Psoas muscle (tissue), 8 donors: ENCODE measurements around the gene FRG2. TPM values are rescaled to one million over a fixed set of nuclear protein-coding genes. Genes with fewer than 3 reads are reported as not detected.
A peak's percentile ranks its signal among the peaks of the same experiment; 100 is the strongest.
"Not testable (repeated sequence)": the region's sequence is repeated elsewhere in the genome, so short reads cannot be mapped to it uniquely, and the experiment has no call there.

Experiments used
- ATAC-seq, 4 donors: fragments of 200-7000 bp; cut with Tn5 transposase; one replicate each; pipeline ENCODE4 v1.9.1; 2020; ENCODE audit warnings: moderate library complexity in 3 of 4, mild to moderate bottlenecking in 2 of 4
- DNase-seq, 2 donors: peaks; one replicate each; pipeline ENCODE4 v3.0.0-alpha.2; 2020
- H3K27ac ChIP-seq: fragments of 200-600 bp; one replicate; pipeline ENCODE4 v1.8.0; 2022
- H3K27me3 ChIP-seq, 3 donors: fragments of 200-600 bp in 1 of 3; one replicate each; pipeline versions ENCODE4 v1.6.1 to v1.8.0; 2013 to 2022; ENCODE audit warnings: low read length in 2 of 3, mild to moderate bottlenecking in 2 of 3, moderate library complexity in 1 of 3; ENCODE audit not compliant: insufficient read depth in 3 of 3
- H3K36me3 ChIP-seq, 2 donors: fragments of 200-600 bp in 1 of 2; one replicate each; pipeline versions ENCODE4 v1.6.1 to v1.8.0; 2013 to 2022; ENCODE audit warnings: low read depth in 1 of 2, mild to moderate bottlenecking in 1 of 2, moderate library complexity in 1 of 2; ENCODE audit not compliant: insufficient read depth in 1 of 2
- H3K4me1 ChIP-seq: fragments of 200-600 bp; one replicate; pipeline ENCODE4 v1.8.0; 2022
- H3K4me3 ChIP-seq: fragments of 200-600 bp; one replicate; pipeline ENCODE4 v1.8.0; 2022; ENCODE audit warnings: mild to moderate bottlenecking
- H3K9me3 ChIP-seq: fragments of 200-600 bp; one replicate; pipeline ENCODE4 v1.8.0; 2022
- CTCF ChIP-seq: fragments of 200-600 bp; IDR thresholded peaks from one replicate; pipeline ENCODE4 v1.8.0; 2022; ENCODE audit warnings: antibody characterized with exemption
- WGBS, 3 donors: extraction: QIAGEN DNeasy Blood & Tissue Kit; methylation state at CpG; one replicate each; pipeline versions ENCODE4 v1.1.6 to v1.1.7; 2013; 5-methylcytosine and 5-hydroxymethylcytosine counted together
- intact Hi-C, 2 donors: fragments of 100-400 bp; cut with DNase I; formaldehyde crosslinking; loops; one replicate each; pipeline versions ENCODE4 v1.11.0 to v1.14.2; 2022
- polyA plus RNA-seq, 3 donors: library from polyadenylated mRNA; stranded (reverse); fragments of 200-250 nt; gene quantifications; one replicate each; pipeline ENCODE4 v1.2.3, GENCODE V29; 2013
- total RNA-seq, 4 donors: library from RNA; stranded (reverse); fragmentation: NEBNext Ultra II Directional in 2 of 4; extraction: Animal tissue kit (Norgen Biotek cat#: 25700) in 2 of 4; gene quantifications; one replicate each; pipeline versions ENCODE4 v1.2.1 to v1.2.4, GENCODE V29; 2021 to 2023
- donor health status: healthy with polysubstance abuse.
- donor health status: DM: no; HTN: no; CAD: no; lungs with moderate emphysema.
- donor health status: Bipolar disorder and iron deficiency.
- donor health status: healthy.
- donor health status: DM: yes; HTN: yes; CAD: no.
- donor health status: DM: no; HTN: no; CAD: no.
- donor health status: DM: no; HTN: no; CAD: no.
- donor health status: DM: yes; HTN: yes; CAD: no.

FRG2 gene
- total and polyA plus RNA-seq, 7 donors: not detected

- no peak for ATAC-seq
- H3K27ac ChIP-seq: no peak overlapping the region
- H3K4me1 ChIP-seq: no peaks in the 10 kb centered on the region
- H3K36me3 ChIP-seq: no peaks in the 10 kb centered on the region
- H3K4me3 ChIP-seq: peak overlapping the region; percentile 42
- H3K9me3 ChIP-seq: no peaks in the 10 kb centered on the region
- WGBS, 3 donors: 8 to 18% (median 10%) methylated on average over 55 to 76 of the region's 76 CpGs
- intact Hi-C loops: no loop called here
- no peak for DNase-seq
- TF ChIP-seq CTCF: no peak
- peaks cover 0 to 57% (median 33%) of the 10 kb centered on the region in 3 donors for H3K27me3 ChIP-seq
These were observed 12.1 kb downstream of the FRG2 start for GRCh38 chr4:190014771-190015537.

GRCh38 chr4:189989941-189990340 lies 37.1 kb downstream of the FRG2 start:
- H3K27ac ChIP-seq, DNase-seq, H3K36me3 ChIP-seq, H3K27me3 ChIP-seq, H3K9me3 ChIP-seq, H3K4me1 ChIP-seq, intact Hi-C loops, ATAC-seq, H3K4me3 ChIP-seq: not testable (repeated sequence)
- 62 to 92% (median 70%) methylated on average over 2 to 3 of the region's 3 CpGs for WGBS, 3 donors

- Histone ChIP-seq H3K27ac (no peak overlapping the region), H3K4me1 (no peaks in the 10 kb centered on the region), H3K4me3 (no peak overlapping the region), H3K27me3 (no peaks in the 10 kb centered on the region), H3K9me3 (no peaks in the 10 kb centered on the region), H3K36me3 (no peaks in the 10 kb centered on the region)
- no peak for TF ChIP-seq CTCF
- no peak for DNase-seq
- intact Hi-C loops: no loop called here
- ATAC-seq: no peak
- 34 to 49% (median 40%) methylated on average over 3 of the region's 3 CpGs for WGBS, 3 donors
These were observed 38.1 kb downstream of the FRG2 start for GRCh38 chr4:189988877-189989431.

- 47 to 63% (median 57%) methylated on average over 3 to 4 of the region's 4 CpGs for WGBS, 3 donors
- H3K9me3 ChIP-seq, DNase-seq, H3K4me3 ChIP-seq, H3K27ac ChIP-seq, intact Hi-C loops, H3K27me3 ChIP-seq, H3K36me3 ChIP-seq, ATAC-seq, H3K4me1 ChIP-seq: not testable (repeated sequence)
These were observed 41.3 kb downstream of the FRG2 start for GRCh38 chr4:189985651-189986243.

- DNase-seq, H3K4me3 ChIP-seq, ATAC-seq, H3K9me3 ChIP-seq, H3K27me3 ChIP-seq, H3K27ac ChIP-seq, intact Hi-C loops, H3K36me3 ChIP-seq, H3K4me1 ChIP-seq: not testable (repeated sequence)
- 68 to 83% (median 70%) methylated on average over 11 to 31 of the region's 31 CpGs for WGBS, 3 donors
These were observed 42.4 kb downstream of the FRG2 start for GRCh38 chr4:189984661-189985060.

GRCh38 chr4:189983916-189984526 lies 43.0 kb downstream of the FRG2 start:
- H3K9me3 ChIP-seq, H3K36me3 ChIP-seq, H3K4me1 ChIP-seq, H3K4me3 ChIP-seq, H3K27ac ChIP-seq, ATAC-seq, H3K27me3 ChIP-seq, DNase-seq, intact Hi-C loops: not testable (repeated sequence)
- 88 to 95% (median 89%) methylated on average over 17 to 39 of the region's 41 CpGs for WGBS, 3 donors
